Stimulated activated naive CD8-positive, alpha-beta T cell treated with anti-CD3 and anti-CD28 coated beads, Interleukin-15, amount 100 ng/mL, for 72 hours (primary cell): ENCODE measurements around the gene TMEM126A.

Experiments
- ATAC-seq: fragments of 150-1000 bp; cut with Tn5 transposase; 2 replicates; pipeline ENCODE4 v1.10.0; 2021; ENCODE audit warnings: mild to moderate bottlenecking, moderate library complexity
- DNase-seq, 2 donors: peaks; one replicate each; pipeline ENCODE4 v3.0.0; 2021 to 2022
- H3K27ac Mint-ChIP-seq, 2 donors: one replicate each; pipeline ENCODE4 v1.8.0; 2022; ENCODE audit warnings: mild to moderate bottlenecking in 2 of 2, mixed read lengths in 2 of 2, moderate library complexity in 2 of 2
- H3K27me3 Mint-ChIP-seq: one replicate; pipeline ENCODE4 v1.8.0; 2022; ENCODE audit warnings: mixed read lengths
- H3K4me1 Mint-ChIP-seq: one replicate; pipeline ENCODE4 v1.8.0; 2022; ENCODE audit warnings: mild to moderate bottlenecking, mixed read lengths
- H3K4me3 Mint-ChIP-seq, 2 donors: one replicate each; pipeline ENCODE4 v1.8.0; 2022; ENCODE audit warnings: mild to moderate bottlenecking in 2 of 2, mixed read lengths in 2 of 2, moderate library complexity in 1 of 2
- H3K9me3 Mint-ChIP-seq, 2 donors: one replicate each; pipeline ENCODE4 v1.8.0; 2022; ENCODE audit warnings: mixed read lengths in 2 of 2

Gene TMEM126A

GRCh38 chr11:85704967-85705366, 57.2 kb downstream of the TMEM126A start:
- Mint-ChIP-seq H3K27me3 (no peaks in the 10 kb centered on the region), H3K9me3 (no peaks in the 10 kb centered on the region)

GRCh38 chr11:85705800-85706199, 58.0 kb downstream of the TMEM126A start:
- DNase-seq (no peak), ATAC-seq (no peak)
- H3K4me1 Mint-ChIP-seq: peaks cover 1% of the 10 kb centered on the region
- H3K27ac Mint-ChIP-seq: no peak overlapping the region
- H3K4me3 Mint-ChIP-seq: no peak overlapping the region
- H3K27me3 Mint-ChIP-seq: no peaks in the 10 kb centered on the region
- H3K9me3 Mint-ChIP-seq: no peaks in the 10 kb centered on the region

More at GRCh38 chr11:85704967-85705366, 57.2 kb downstream of the TMEM126A start:
- Mint-ChIP-seq H3K4me3 (no peak overlapping the region), H3K4me1 (peaks cover 9% of the 10 kb centered on the region), H3K27ac (no peak overlapping the region)
- ATAC-seq: no peak
- no peak for DNase-seq
